Thymus (tissue), 11 donors: ENCODE data around the gene TEX11. TPM values are rescaled to one million over a fixed set of nuclear protein-coding genes. Genes with fewer than 3 reads are reported as not detected.
"Not testable (repeated sequence)": the region's sequence is repeated elsewhere in the genome, so short reads cannot be mapped to it uniquely, and the experiment has no call there.

Experiments used
- DNase-seq, 9 donors: peaks; one replicate each; pipeline ENCODE4 v3.0.0-alpha.2; 2013; ENCODE audit warnings: low spot score in 9 of 9, low read depth in 6 of 9, missing footprints in 1 of 9
- H3K27ac ChIP-seq, 2 donors: one replicate each; pipeline ENCODE4 v1.5.1; 2013; ENCODE audit warnings: control low read depth in 1 of 2, low read depth in 1 of 2, low read length in 1 of 2, mild to moderate bottlenecking in 1 of 2, moderate library complexity in 1 of 2
- H3K27me3 ChIP-seq, 2 donors: one replicate each; pipeline ENCODE4 v1.5.1; 2013; ENCODE audit warnings: low read length in 1 of 2; ENCODE audit not compliant: control insufficient read depth in 2 of 2, insufficient read depth in 1 of 2
- H3K36me3 ChIP-seq, 2 donors: one replicate each; pipeline ENCODE4 v1.5.1; 2013; ENCODE audit warnings: low read length in 1 of 2, mild to moderate bottlenecking in 1 of 2, moderate library complexity in 1 of 2; ENCODE audit not compliant: control insufficient read depth in 2 of 2, insufficient read depth in 2 of 2
- H3K4me1 ChIP-seq, 2 donors: one replicate each; pipeline ENCODE4 v1.5.1; 2013; ENCODE audit warnings: low read length in 2 of 2; ENCODE audit not compliant: control insufficient read depth in 2 of 2, insufficient read depth in 2 of 2
- H3K4me3 ChIP-seq, 2 donors: one replicate each; pipeline ENCODE4 v1.5.1; 2013; ENCODE audit warnings: low read length in 2 of 2, control low read depth in 1 of 2, mild to moderate bottlenecking in 1 of 2
- H3K9me3 ChIP-seq, 2 donors: one replicate each; pipeline ENCODE4 v1.5.1; 2013; ENCODE audit warnings: low read length in 1 of 2, mild to moderate bottlenecking in 1 of 2; ENCODE audit not compliant: control insufficient read depth in 2 of 2, insufficient read depth in 1 of 2
- WGBS: extraction: QIAGEN DNeasy Blood & Tissue Kit; methylation state at CpG from one replicate; pipeline ENCODE4 v1.1.7; 2013; 5-methylcytosine and 5-hydroxymethylcytosine counted together
- polyA plus RNA-seq: library from polyadenylated mRNA; stranded (reverse); fragments of 200-250 nt; gene quantifications from one replicate; pipeline ENCODE4 v1.2.3, GENCODE V29; 2013
- total RNA-seq: library from RNA; stranded (reverse); fragments of 120-200 nt; gene quantifications from one replicate; pipeline ENCODE4 v1.2.4, GENCODE V29; 2013
- donor health status: healthy.

TEX11 gene
- total and polyA plus RNA-seq, 2 donors = 0.05 to 0.14 TPM

- not testable (repeated sequence) for H3K4me3 ChIP-seq, H3K36me3 ChIP-seq, H3K27ac ChIP-seq, H3K9me3 ChIP-seq, H3K27me3 ChIP-seq, H3K4me1 ChIP-seq, DNase-seq
- 0% methylated on average over 1 of the region's 1 CpG for WGBS
Measured at GRCh38 chrX:70796742-70797141, 111.8 kb downstream of the TEX11 start.

- H3K36me3 ChIP-seq = no peaks in the 10 kb centered on the region
- no peaks in the 10 kb centered on the region for H3K27me3 ChIP-seq
- no peaks in the 10 kb centered on the region for H3K9me3 ChIP-seq
- no peaks in the 10 kb centered on the region for H3K4me1 ChIP-seq
- H3K4me3 ChIP-seq = no peak overlapping the region
- no peak for DNase-seq
- WGBS = 30% methylated on average over 2 of the region's 2 CpGs
- no peak overlapping the region for H3K27ac ChIP-seq
Measured at GRCh38 chrX:70774223-70774622, 134.3 kb downstream of the TEX11 start.

GRCh38 chrX:70769659-70770227, 138.8 kb downstream of the TEX11 start:
- H3K36me3 ChIP-seq = no peaks in the 10 kb centered on the region
- no peaks in the 10 kb centered on the region for H3K4me1 ChIP-seq
- H3K4me3 ChIP-seq = no peak overlapping the region
- no peak for DNase-seq
- no peaks in the 10 kb centered on the region for H3K9me3 ChIP-seq
- H3K27me3 ChIP-seq = no peaks in the 10 kb centered on the region
- 41% methylated on average over 3 of the region's 3 CpGs for WGBS
- no peak overlapping the region for H3K27ac ChIP-seq

- H3K27me3 ChIP-seq = no peaks in the 10 kb centered on the region
- no peaks in the 10 kb centered on the region for H3K36me3 ChIP-seq
- no peaks in the 10 kb centered on the region for H3K9me3 ChIP-seq
- 56% methylated on average over 10 of the region's 10 CpGs for WGBS
- no peaks in the 10 kb centered on the region for H3K4me1 ChIP-seq
- H3K27ac ChIP-seq = no peak overlapping the region
- no peak for DNase-seq
- no peak overlapping the region for H3K4me3 ChIP-seq
Measured at GRCh38 chrX:70762285-70762684, 146.2 kb downstream of the TEX11 start.

GRCh38 chrX:70755850-70756249, 152.7 kb downstream of the TEX11 start:
- no peak overlapping the region for H3K27ac ChIP-seq
- no peaks in the 10 kb centered on the region for H3K4me1 ChIP-seq
- no peaks in the 10 kb centered on the region for H3K36me3 ChIP-seq
- no peak overlapping the region for H3K4me3 ChIP-seq
- peak in 3 of 9 donors; percentile 0 to 31 (median 2) for DNase-seq
- 85% methylated on average over 12 of the region's 12 CpGs for WGBS
- no peaks in the 10 kb centered on the region for H3K9me3 ChIP-seq
- no peaks in the 10 kb centered on the region for H3K27me3 ChIP-seq

DNA sequence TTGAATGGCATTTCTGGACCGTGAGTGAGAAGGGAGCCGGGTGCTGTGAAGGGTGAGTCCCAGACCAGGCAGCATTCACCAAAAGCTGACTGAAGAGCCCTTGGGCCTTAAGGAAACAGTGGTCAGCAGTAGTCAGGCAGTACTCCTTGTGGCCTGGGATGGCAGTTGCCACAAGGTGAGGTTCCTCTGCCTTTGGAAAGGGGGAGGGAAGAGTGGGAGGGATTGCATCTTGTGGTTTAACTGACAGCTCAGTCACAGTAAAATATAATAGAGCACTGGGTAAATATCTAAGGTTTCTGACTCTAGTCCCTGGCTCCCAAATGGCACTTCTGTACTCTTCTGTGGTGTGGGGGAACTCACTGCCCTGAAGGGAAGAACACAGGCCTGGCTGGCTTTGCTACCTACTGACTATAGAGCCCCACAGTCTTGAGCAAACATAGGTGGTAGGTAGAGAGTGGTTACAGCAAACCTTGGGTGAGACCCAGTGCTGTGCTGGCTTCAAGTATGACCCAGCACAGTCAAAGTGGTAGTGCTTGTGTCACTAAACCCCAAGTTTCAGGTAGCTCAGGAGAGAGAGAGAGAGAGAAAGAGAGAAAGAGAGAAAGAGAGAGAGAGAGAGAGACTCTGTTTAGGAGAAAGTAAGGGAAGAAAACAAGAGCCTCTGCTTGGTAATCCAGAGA, 154.2 kb downstream of the TEX11 start:
- H3K4me3 ChIP-seq = no peak overlapping the region
- DNase-seq = no peak
- H3K4me1 ChIP-seq = no peaks in the 10 kb centered on the region
- no peaks in the 10 kb centered on the region for H3K9me3 ChIP-seq
- H3K27me3 ChIP-seq = no peaks in the 10 kb centered on the region
- 92% methylated on average over 2 of the region's 2 CpGs for WGBS
- no peak overlapping the region for H3K27ac ChIP-seq
- no peaks in the 10 kb centered on the region for H3K36me3 ChIP-seq

- H3K27ac ChIP-seq, H3K9me3 ChIP-seq, H3K27me3 ChIP-seq, H3K36me3 ChIP-seq, H3K4me1 ChIP-seq, H3K4me3 ChIP-seq, DNase-seq: not testable (repeated sequence)
- WGBS = 91% methylated on average over 4 of the region's 5 CpGs
Measured at GRCh38 chrX:70733774-70734173, 174.7 kb downstream of the TEX11 start.

DNA sequence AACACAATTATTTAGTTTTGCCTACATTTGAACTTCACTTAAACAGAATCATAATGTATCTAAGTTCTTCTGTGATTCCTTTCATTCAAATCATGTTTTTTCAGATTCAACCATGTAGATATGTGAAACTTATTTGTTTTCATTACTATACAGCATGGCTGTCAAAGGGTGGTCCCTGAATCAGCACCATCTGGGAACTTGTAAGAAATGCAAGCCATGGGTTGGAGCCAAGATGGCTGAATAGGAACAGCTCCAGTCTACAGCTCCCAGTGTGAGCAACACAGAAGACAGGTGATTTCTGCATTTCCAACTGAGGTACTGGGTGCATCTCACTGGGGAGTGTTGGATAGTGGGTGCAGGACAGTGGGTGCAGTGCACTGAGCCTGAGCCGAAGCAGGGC, 180.6 kb downstream of the TEX11 start:
- H3K36me3 ChIP-seq, DNase-seq, H3K4me3 ChIP-seq, H3K27ac ChIP-seq, H3K9me3 ChIP-seq, H3K4me1 ChIP-seq, H3K27me3 ChIP-seq: not testable (repeated sequence)
- 100% methylated on average over 1 of the region's 1 CpG for WGBS

DNA sequence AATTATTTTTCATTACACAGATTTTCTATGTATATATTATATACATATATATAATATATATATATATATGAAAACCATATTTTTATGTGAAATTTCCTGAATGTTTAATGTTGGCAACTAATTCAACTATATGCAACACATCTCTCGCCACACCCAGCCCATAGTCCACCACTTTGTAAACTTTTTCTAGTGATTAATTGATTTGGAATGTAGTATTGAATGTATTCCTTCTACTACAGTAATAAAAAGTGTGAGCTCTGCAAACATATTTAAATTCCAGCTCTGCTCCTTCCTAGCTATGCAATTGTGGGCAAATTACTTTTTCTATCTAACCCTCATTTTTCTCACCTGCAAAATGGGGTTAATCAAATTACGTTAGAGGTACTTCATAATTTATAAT, 187.8 kb downstream of the TEX11 start:
- Histone ChIP-seq H3K4me3 (no peak overlapping the region), H3K4me1 (no peaks in the 10 kb centered on the region), H3K36me3 (no peaks in the 10 kb centered on the region), H3K27ac (no peak overlapping the region), H3K27me3 (no peaks in the 10 kb centered on the region), H3K9me3 (no peaks in the 10 kb centered on the region)
- 96% methylated on average over 2 of the region's 2 CpGs for WGBS
- DNase-seq = no peak
